ENCODE results near the gene DGLUCY.

DGLUCY gene

DNA sequence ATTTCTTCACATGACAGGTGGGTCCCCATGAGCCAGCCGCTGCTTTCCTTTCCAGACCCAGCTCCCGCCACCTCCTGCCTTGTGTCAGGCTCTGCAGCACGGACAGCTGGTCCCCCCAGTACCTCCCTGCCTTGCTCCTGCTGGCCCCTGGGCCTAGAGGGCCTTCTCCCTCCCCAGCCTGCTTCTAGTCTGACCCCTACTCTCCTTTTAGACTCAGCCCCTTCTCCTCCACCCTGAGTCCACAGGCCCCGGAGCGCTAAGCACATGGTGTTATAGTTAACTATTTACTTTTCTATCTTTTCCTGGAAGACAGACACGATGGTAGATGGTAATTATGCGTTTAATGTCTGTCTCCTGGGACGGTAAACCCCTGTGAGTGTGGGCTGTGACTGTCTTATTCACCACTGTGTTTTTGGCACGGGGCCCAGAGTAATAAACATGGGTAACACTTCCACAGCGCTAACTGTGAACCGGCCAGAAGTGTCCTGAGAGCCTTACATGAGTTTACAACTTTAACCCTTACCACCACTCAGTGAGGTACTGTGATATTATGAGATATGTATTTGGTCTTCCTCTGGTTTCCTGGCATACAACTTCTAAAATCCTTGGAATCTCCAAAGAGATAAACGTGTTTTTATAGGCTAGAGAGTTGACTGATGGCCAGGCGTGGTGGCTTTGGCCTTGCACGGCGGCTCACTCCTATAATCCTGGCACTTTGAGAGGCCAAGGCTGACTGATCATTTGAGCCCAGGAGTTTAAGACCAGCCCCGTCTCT, 41.2 kb downstream of the DGLUCY start (continued):
- TF ChIP-seq, protein P1, sequence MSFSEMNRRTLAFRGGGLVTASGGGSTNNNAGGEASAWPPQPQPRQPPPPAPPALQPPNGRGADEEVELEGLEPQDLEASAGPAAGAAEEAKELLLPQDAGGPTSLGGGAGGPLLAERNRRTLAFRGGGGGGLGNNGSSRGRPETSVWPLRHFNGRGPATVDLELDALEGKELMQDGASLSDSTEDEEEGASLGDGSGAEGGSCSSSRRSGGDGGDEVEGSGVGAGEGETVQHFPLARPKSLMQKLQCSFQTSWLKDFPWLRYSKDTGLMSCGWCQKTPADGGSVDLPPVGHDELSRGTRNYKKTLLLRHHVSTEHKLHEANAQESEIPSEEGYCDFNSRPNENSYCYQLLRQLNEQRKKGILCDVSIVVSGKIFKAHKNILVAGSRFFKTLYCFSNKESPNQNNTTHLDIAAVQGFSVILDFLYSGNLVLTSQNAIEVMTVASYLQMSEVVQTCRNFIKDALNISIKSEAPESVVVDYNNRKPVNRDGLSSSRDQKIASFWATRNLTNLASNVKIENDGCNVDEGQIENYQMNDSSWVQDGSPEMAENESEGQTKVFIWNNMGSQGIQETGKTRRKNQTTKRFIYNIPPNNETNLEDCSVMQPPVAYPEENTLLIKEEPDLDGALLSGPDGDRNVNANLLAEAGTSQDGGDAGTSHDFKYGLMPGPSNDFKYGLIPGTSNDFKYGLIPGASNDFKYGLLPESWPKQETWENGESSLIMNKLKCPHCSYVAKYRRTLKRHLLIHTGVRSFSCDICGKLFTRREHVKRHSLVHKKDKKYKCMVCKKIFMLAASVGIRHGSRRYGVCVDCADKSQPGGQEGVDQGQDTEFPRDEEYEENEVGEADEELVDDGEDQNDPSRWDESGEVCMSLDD (tag by site-specific recombination; IDR thresholded peaks at IDR 0.05), result no peak; the same call in 1 of the 2 replicates
- TF ChIP-seq MYNN (tag by site-specific recombination; IDR thresholded peaks at IDR 0.05; ENCODE audit: borderline replicate concordance) (no peak), ZIC2 (tag by site-specific recombination; IDR thresholded peaks at IDR 0.05) (peak; percentile 88), ZNF621 (tag by site-specific recombination; IDR thresholded peaks at IDR 0.05) (no peak), ZNF707 (tag by site-specific recombination; IDR thresholded peaks at IDR 0.05) (no peak), WT1 (tag by site-specific recombination; IDR thresholded peaks at IDR 0.05) (peak; percentile 62), SCRT1 (tag by site-specific recombination; IDR thresholded peaks at IDR 0.05; ENCODE audit: borderline replicate concordance) (no peak), ZNF837 (tag by site-specific recombination; IDR thresholded peaks at IDR 0.05) (no peak), ZNF426 (tag by site-specific recombination; IDR thresholded peaks at IDR 0.05) (no peak), ZNF140 (tag by site-specific recombination; IDR thresholded peaks at IDR 0.05) (no peak), TRIM28 (IDR thresholded peaks at IDR 0.05; ENCODE audit: borderline replicate concordance, low read length) (peak; percentile 87; the same call in 1 of the 2 replicates), ZNF560 (tag by site-specific recombination; IDR thresholded peaks at IDR 0.05; ENCODE audit: borderline replicate concordance) (no peak), ZFP37 (tag by site-specific recombination; IDR thresholded peaks at IDR 0.05) (no peak), ZNF37A (tag by site-specific recombination; IDR thresholded peaks at IDR 0.05) (no peak)
- TF ChIP-seq, protein P2, sequence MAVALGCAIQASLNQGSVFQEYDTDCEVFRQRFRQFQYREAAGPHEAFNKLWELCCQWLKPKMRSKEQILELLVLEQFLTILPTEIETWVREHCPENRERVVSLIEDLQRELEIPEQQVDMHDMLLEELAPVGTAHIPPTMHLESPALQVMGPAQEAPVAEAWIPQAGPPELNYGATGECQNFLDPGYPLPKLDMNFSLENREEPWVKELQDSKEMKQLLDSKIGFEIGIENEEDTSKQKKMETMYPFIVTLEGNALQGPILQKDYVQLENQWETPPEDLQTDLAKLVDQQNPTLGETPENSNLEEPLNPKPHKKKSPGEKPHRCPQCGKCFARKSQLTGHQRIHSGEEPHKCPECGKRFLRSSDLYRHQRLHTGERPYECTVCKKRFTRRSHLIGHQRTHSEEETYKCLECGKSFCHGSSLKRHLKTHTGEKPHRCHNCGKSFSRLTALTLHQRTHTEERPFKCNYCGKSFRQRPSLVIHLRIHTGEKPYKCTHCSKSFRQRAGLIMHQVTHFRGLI (tag by site-specific recombination; IDR thresholded peaks at IDR 0.05), result peak; percentile 59
- TF ChIP-seq, protein P3, sequence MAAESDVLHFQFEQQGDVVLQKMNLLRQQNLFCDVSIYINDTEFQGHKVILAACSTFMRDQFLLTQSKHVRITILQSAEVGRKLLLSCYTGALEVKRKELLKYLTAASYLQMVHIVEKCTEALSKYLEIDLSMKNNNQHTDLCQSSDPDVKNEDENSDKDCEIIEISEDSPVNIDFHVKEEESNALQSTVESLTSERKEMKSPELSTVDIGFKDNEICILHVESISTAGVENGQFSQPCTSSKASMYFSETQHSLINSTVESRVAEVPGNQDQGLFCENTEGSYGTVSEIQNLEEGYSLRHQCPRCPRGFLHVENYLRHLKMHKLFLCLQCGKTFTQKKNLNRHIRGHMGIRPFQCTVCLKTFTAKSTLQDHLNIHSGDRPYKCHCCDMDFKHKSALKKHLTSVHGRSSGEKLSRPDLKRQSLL (tag by site-specific recombination; IDR thresholded peaks at IDR 0.05), result no peak
- TF ChIP-seq, protein P4, sequence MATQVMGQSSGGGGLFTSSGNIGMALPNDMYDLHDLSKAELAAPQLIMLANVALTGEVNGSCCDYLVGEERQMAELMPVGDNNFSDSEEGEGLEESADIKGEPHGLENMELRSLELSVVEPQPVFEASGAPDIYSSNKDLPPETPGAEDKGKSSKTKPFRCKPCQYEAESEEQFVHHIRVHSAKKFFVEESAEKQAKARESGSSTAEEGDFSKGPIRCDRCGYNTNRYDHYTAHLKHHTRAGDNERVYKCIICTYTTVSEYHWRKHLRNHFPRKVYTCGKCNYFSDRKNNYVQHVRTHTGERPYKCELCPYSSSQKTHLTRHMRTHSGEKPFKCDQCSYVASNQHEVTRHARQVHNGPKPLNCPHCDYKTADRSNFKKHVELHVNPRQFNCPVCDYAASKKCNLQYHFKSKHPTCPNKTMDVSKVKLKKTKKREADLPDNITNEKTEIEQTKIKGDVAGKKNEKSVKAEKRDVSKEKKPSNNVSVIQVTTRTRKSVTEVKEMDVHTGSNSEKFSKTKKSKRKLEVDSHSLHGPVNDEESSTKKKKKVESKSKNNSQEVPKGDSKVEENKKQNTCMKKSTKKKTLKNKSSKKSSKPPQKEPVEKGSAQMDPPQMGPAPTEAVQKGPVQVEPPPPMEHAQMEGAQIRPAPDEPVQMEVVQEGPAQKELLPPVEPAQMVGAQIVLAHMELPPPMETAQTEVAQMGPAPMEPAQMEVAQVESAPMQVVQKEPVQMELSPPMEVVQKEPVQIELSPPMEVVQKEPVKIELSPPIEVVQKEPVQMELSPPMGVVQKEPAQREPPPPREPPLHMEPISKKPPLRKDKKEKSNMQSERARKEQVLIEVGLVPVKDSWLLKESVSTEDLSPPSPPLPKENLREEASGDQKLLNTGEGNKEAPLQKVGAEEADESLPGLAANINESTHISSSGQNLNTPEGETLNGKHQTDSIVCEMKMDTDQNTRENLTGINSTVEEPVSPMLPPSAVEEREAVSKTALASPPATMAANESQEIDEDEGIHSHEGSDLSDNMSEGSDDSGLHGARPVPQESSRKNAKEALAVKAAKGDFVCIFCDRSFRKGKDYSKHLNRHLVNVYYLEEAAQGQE (tag by site-specific recombination; IDR thresholded peaks at IDR 0.05), result no peak
- TF ChIP-seq, protein P5, sequence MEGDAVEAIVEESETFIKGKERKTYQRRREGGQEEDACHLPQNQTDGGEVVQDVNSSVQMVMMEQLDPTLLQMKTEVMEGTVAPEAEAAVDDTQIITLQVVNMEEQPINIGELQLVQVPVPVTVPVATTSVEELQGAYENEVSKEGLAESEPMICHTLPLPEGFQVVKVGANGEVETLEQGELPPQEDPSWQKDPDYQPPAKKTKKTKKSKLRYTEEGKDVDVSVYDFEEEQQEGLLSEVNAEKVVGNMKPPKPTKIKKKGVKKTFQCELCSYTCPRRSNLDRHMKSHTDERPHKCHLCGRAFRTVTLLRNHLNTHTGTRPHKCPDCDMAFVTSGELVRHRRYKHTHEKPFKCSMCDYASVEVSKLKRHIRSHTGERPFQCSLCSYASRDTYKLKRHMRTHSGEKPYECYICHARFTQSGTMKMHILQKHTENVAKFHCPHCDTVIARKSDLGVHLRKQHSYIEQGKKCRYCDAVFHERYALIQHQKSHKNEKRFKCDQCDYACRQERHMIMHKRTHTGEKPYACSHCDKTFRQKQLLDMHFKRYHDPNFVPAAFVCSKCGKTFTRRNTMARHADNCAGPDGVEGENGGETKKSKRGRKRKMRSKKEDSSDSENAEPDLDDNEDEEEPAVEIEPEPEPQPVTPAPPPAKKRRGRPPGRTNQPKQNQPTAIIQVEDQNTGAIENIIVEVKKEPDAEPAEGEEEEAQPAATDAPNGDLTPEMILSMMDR (tag by site-specific recombination; IDR thresholded peaks at IDR 0.05), result no peak
- TF ChIP-seq, protein P6, sequence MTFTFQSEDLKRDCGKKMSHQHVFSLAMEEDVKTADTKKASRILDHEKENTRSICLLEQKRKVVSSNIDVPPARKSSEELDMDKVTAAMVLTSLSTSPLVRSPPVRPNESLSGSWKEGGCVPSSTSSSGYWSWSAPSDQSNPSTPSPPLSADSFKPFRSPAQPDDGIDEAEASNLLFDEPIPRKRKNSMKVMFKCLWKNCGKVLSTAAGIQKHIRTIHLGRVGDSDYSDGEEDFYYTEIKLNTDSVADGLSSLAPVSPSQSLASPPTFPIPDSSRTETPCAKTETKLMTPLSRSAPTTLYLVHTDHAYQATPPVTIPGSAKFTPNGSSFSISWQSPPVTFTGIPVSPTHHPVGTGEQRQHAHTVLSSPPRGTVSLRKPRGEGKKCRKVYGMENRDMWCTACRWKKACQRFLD (tag by site-specific recombination; IDR thresholded peaks at IDR 0.05), result no peak
- TF ChIP-seq, protein P7, sequence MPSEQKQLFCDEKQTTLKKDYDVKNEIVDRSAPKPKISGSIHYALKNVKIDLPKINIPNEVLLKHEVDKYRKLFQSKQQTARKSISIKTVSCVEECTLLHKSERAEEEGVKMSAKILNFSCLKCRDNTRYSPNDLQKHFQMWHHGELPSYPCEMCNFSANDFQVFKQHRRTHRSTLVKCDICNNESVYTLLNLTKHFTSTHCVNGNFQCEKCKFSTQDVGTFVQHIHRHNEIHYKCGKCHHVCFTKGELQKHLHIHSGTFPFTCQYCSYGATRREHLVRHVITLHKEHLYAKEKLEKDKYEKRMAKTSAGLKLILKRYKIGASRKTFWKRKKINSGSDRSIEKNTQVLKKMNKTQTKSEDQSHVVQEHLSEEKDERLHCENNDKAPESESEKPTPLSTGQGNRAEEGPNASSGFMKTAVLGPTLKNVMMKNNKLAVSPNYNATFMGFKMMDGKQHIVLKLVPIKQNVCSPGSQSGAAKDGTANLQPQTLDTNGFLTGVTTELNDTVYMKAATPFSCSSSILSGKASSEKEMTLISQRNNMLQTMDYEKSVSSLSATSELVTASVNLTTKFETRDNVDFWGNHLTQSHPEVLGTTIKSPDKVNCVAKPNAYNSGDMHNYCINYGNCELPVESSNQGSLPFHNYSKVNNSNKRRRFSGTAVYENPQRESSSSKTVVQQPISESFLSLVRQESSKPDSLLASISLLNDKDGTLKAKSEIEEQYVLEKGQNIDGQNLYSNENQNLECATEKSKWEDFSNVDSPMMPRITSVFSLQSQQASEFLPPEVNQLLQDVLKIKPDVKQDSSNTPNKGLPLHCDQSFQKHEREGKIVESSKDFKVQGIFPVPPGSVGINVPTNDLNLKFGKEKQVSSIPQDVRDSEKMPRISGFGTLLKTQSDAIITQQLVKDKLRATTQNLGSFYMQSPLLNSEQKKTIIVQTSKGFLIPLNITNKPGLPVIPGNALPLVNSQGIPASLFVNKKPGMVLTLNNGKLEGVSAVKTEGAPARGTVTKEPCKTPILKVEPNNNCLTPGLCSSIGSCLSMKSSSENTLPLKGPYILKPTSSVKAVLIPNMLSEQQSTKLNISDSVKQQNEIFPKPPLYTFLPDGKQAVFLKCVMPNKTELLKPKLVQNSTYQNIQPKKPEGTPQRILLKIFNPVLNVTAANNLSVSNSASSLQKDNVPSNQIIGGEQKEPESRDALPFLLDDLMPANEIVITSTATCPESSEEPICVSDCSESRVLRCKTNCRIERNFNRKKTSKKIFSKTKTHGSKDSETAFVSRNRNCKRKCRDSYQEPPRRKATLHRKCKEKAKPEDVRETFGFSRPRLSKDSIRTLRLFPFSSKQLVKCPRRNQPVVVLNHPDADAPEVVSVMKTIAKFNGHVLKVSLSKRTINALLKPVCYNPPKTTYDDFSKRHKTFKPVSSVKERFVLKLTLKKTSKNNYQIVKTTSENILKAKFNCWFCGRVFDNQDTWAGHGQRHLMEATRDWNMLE (tag by site-specific recombination; conservative IDR thresholded peaks at IDR 0.05; ENCODE audit: low read depth), result peak; percentile 53; the same call in 1 of the 2 replicates
- TF ChIP-seq, protein P8, sequence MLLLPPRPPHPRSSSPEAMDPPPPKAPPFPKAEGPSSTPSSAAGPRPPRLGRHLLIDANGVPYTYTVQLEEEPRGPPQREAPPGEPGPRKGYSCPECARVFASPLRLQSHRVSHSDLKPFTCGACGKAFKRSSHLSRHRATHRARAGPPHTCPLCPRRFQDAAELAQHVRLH (tag by site-specific recombination; IDR thresholded peaks at IDR 0.05), result peak; percentile 96
